SU-DHL-6 (cell line): ENCODE data around the gene CYTH4.

Source experiments
- EZH2phosphoT487 ChIP-seq: fragments of 200-600 bp; sonication (generic), shearing (Covaris generic); conservative IDR thresholded peaks from 2 replicates; pipeline ENCODE4 v1.6.1; 2018; ENCODE audit warnings: mild to moderate bottlenecking, antibody characterized with exemption, low read length, moderate library complexity, mixed read lengths
- TF ChIP-seq, protein P1 (sequence below): fragments of 200-600 bp; sonication (generic); IDR thresholded peaks from one replicate; pipeline ENCODE4 v1.5.1; 2017; ENCODE audit warnings: antibody characterized with exemption, mild to moderate bottlenecking, low read length, moderate library complexity; ENCODE audit not compliant: insufficient read depth, poor library complexity, severe bottlenecking

DNA sequence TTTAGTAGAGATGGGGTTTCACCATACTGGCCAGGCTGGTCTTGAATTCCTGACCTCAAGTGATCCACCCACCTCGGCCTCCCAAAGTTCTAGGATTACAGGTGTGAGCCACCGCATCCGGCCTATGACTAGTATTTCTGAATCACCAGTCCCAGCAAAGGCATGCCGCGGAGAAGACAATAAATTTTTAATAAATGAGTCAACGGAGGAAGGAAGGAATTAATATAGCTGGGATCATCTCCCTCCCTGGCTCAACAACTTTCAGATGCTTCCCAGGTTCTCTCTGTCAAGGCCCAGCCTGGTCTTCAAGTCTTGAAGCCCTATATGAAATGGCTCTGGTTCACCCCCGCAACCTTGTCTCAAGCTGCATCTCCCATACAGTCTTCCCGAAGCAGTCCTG lies 45.7 kb downstream of the CYTH4 start:
- TF ChIP-seq, protein P1, sequence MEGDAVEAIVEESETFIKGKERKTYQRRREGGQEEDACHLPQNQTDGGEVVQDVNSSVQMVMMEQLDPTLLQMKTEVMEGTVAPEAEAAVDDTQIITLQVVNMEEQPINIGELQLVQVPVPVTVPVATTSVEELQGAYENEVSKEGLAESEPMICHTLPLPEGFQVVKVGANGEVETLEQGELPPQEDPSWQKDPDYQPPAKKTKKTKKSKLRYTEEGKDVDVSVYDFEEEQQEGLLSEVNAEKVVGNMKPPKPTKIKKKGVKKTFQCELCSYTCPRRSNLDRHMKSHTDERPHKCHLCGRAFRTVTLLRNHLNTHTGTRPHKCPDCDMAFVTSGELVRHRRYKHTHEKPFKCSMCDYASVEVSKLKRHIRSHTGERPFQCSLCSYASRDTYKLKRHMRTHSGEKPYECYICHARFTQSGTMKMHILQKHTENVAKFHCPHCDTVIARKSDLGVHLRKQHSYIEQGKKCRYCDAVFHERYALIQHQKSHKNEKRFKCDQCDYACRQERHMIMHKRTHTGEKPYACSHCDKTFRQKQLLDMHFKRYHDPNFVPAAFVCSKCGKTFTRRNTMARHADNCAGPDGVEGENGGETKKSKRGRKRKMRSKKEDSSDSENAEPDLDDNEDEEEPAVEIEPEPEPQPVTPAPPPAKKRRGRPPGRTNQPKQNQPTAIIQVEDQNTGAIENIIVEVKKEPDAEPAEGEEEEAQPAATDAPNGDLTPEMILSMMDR, result no peak
- no peak for TF ChIP-seq EZH2phosphoT487
